AG04450 (cell line): ENCODE measurements around the gene SAMD11. TPM values are rescaled to one million over a fixed set of nuclear protein-coding genes. Genes with fewer than 3 reads are reported as not detected.

Source experiments
- CTCF ChIA-PET: fragments of 300-600, 350-600 bp; formaldehyde crosslinking; extraction: SDS; loops from one replicate; lab custom pipeline; 2022; ENCODE audit warnings: antibody characterized with exemption, inconsistent platforms; lab: Charles Lee
- POLR2A ChIA-PET: fragments of 350-600 bp; formaldehyde crosslinking; extraction: SDS; loops from one replicate; lab custom pipeline; 2021; ENCODE audit warnings: antibody characterized with exemption, inconsistent platforms; lab: Yijun Ruan, JAX
- DNase-seq: peaks from one replicate; pipeline ENCODE4 v3.0.0-alpha.2; 2011; ENCODE audit warnings: low read depth, low spot score
- H3K27ac ChIP-seq: one replicate; pipeline ENCODE4 v1.5.1; 2012; ENCODE audit warnings: low read depth, low read length, control low read depth
- H3K27me3 ChIP-seq: one replicate; pipeline ENCODE4 v1.6.0; 2012; ENCODE audit warnings: low read length; ENCODE audit not compliant: control insufficient read depth, insufficient read depth
- H3K4me3 ChIP-seq: 2 replicates; pipeline ENCODE4 v1.5.1; 2011; ENCODE audit warnings: mild to moderate bottlenecking, low read depth, low read length, control low read depth
- H3K9me3 ChIP-seq: 2 replicates; pipeline ENCODE4 v1.5.1; 2012; ENCODE audit warnings: low read length; ENCODE audit not compliant: control insufficient read depth, insufficient read depth
- CTCF ChIP-seq: IDR thresholded peaks from 2 replicates; pipeline ENCODE4 v1.5.1; 2011; ENCODE audit warnings: low read depth, low read length, control low read depth, inconsistent platforms
- polyA plus RNA-seq: library from polyadenylated mRNA; depleted of rRNA; stranded (reverse); fragments of >200 nt; gene quantifications from 2 replicates; pipeline ENCODE4 v1.2.3, GENCODE V29; 2011

Gene SAMD11
- polyA plus RNA-seq, 1 experiment: 1.6 TPM

- H3K27me3 ChIP-seq: no peaks in the 10 kb centered on the region
- H3K9me3 ChIP-seq: peaks cover 4% of the 10 kb centered on the region; the same call in 1 of the 2 replicates
- no peak for TF ChIP-seq CTCF
- POLR2A ChIA-PET: no interaction called here
- H3K4me3 ChIP-seq: no peak overlapping the region
- CTCF ChIA-PET: no interaction called here
- DNase-seq: no peak
- no peak overlapping the region for H3K27ac ChIP-seq
Observed at GRCh38 chr1:962381-963300, 38.9 kb downstream of the SAMD11 start.

- no peak for TF ChIP-seq CTCF
- CTCF ChIA-PET: no interaction called here
- Histone ChIP-seq H3K4me3 (no peak overlapping the region), H3K27me3 (no peaks in the 10 kb centered on the region), H3K27ac (no peak overlapping the region), H3K9me3 (peaks cover 4% of the 10 kb centered on the region; the same call in 1 of the 2 replicates)
- POLR2A ChIA-PET: no interaction called here
- DNase-seq: no peak
Observed at GRCh38 chr1:963301-963651, 39.6 kb downstream of the SAMD11 start.

- CTCF ChIA-PET: no interaction called here
- no peak overlapping the region for H3K4me3 ChIP-seq
- DNase-seq: no peak
- H3K9me3 ChIP-seq: peaks cover under 1% of the 10 kb centered on the region; the same call in 1 of the 2 replicates
- no peak for TF ChIP-seq CTCF
- no peaks in the 10 kb centered on the region for H3K27me3 ChIP-seq
- POLR2A ChIA-PET: no interaction called here
- H3K27ac ChIP-seq: no peak overlapping the region
Observed at GRCh38 chr1:963746-964525, 40.2 kb downstream of the SAMD11 start.

GRCh38 chr1:964691-965525, 41.2 kb downstream of the SAMD11 start:
- no peak overlapping the region for H3K4me3 ChIP-seq
- ChIA-PET CTCF (no interaction called here), POLR2A (no interaction called here)
- peaks cover under 1% of the 10 kb centered on the region; the same call in 1 of the 2 replicates for H3K9me3 ChIP-seq
- TF ChIP-seq CTCF: no peak
- no peak for DNase-seq
- H3K27me3 ChIP-seq: no peaks in the 10 kb centered on the region
- H3K27ac ChIP-seq: no peak overlapping the region
